ENCODE results near the gene CD200. TPM values are rescaled to one million over a fixed set of nuclear protein-coding genes. Genes with fewer than 3 reads are reported as not detected.

CD200 gene, protein sequence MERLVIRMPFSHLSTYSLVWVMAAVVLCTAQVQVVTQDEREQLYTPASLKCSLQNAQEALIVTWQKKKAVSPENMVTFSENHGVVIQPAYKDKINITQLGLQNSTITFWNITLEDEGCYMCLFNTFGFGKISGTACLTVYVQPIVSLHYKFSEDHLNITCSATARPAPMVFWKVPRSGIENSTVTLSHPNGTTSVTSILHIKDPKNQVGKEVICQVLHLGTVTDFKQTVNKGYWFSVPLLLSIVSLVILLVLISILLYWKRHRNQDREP
- polyA plus RNA-seq (2012; ENCODE audit: missing spikeins): 27.2 TPM

DNA sequence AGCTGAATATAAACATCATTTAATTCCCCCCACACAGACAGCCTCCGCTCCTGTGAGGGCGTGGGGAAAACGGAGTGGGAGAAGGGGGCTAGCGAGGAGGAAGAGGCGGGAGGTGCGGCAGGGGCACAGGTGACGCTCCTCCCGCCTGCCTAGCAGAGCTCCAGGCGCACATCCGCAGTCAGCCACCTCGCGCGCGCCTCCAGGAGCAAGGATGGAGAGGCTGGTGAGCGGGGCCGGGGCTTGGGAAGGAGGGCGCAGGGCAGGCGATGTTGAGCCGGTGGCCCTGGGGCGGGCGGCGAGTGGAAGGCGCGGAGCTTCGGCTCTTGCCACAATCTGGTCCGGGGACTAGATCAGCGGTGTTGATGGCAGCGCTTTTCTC, at the start of gene CD200:
TSS of gene CD200 (plus strand) at position 155 of the 379 bp plus-strand sequence. CDS start at position 212, 57 bp downstream.
- no peak for TF ChIP-seq POLR2AphosphoS5 (IDR thresholded peaks at IDR 0.05; ENCODE audit: low read depth, low read length)
- TF ChIP-seq POLR2A (IDR thresholded peaks at IDR 0.05; ENCODE audit: low read depth, low read length): peak; percentile 69; the same call in 1 of the 2 replicates
- DNase-seq (ENCODE audit: insufficient read length): peak; percentile 24
- FAIRE-seq: peak; percentile 88

DNA sequence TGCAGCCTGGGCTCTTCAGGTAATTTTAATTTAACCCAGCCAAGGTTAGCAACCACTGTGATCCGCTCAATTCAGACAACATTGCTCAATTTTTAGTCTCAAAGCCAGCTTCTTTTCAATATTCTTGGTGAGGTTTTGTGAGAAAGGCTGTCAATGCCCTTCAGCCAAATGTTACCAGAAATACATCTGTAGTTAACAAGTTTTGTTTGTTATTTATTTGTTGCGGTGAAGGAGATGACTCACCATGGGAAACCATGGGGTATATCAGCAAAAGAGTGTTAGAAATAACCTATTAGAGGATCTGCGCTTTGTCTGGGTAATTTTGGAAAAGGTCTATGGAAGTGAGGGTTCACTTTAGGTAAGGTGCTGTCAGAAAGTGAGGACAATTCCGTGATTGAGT, 43.9 kb upstream of the CD200 start:
- TF ChIP-seq TAF1 (IDR thresholded peaks at IDR 0.05; ENCODE audit: borderline replicate concordance, low read depth, low read length) (no peak), POLR2A (IDR thresholded peaks at IDR 0.05; ENCODE audit: low read depth, low read length) (no peak), POLR2AphosphoS5 (IDR thresholded peaks at IDR 0.05; ENCODE audit: low read depth, low read length) (no peak)
- DNase-seq (ENCODE audit: insufficient read length) (no peak), FAIRE-seq (no peak)

DNA sequence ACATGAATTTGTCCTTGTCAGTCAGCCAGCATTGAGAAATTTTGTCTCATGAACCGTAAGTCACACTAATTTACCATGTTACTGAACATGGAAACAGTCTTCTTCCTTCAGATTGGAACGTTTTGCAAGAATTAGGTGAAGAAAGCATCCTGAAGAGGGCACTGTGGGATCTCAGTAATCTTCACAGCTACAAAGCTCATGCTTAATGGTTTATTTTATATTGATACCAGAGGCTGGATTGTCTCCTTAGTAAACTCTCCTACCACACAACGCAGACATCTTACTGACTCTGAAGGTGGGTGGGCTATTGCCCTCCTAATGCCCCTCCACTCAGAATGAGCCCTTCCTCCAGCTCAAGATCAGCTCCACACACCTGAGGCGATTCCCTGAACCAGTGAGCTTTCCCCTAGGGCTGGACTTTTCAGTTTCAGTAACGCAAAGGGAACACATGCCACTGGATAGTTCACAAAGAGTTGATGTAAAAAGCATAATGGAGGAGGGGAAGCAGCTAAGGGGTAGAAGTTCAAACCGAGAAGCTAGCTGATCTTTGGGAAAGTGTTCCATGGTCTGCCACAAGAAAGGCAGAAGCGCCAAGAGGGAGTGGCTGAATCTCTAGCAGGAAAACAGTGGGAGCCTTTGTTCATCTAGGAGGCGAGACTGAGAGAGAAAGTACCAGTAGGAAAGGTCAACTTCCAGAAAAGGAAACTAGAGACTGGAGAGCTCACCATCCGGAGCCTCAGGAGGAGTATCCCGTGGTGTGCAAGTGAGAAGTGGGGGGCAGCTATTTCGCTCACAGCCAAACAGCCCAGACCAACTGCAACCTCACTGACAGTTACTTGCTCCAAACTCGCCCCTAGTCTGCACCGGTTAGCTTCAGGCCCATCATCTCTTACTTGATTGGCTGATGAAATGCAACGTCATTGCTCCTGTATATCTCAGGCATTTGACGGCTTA, 39.3 kb upstream of the CD200 start, which contains the start of gene SLC9C1:
TSS of gene SLC9C1 (minus strand) at position 849 of the 954 bp plus-strand sequence. CDS start 7,425 bp downstream, outside the sequence.
- TF ChIP-seq POLR2AphosphoS5 (IDR thresholded peaks at IDR 0.05; ENCODE audit: low read depth, low read length) (no peak), POLR2A (IDR thresholded peaks at IDR 0.05; ENCODE audit: low read depth, low read length) (no peak), TAF1 (IDR thresholded peaks at IDR 0.05; ENCODE audit: borderline replicate concordance, low read depth, low read length) (no peak)
- DNase-seq (ENCODE audit: insufficient read length): no peak
- peak; percentile 96 for FAIRE-seq

GRCh38 chr3:112297714-112298113, 35.2 kb upstream of the CD200 start:
- TF ChIP-seq TAF1 (IDR thresholded peaks at IDR 0.05; ENCODE audit: borderline replicate concordance, low read depth, low read length): no peak
- TF ChIP-seq POLR2AphosphoS5 (IDR thresholded peaks at IDR 0.05; ENCODE audit: low read depth, low read length): no peak
- TF ChIP-seq POLR2A (IDR thresholded peaks at IDR 0.05; ENCODE audit: low read depth, low read length): no peak
- FAIRE-seq (peak; percentile 88), DNase-seq (ENCODE audit: insufficient read length) (no peak)

GRCh38 chr3:112298781-112299180, 34.2 kb upstream of the CD200 start:
- no peak for DNase-seq (ENCODE audit: insufficient read length)
- TF ChIP-seq POLR2A (IDR thresholded peaks at IDR 0.05; ENCODE audit: low read depth, low read length) (no peak), TAF1 (IDR thresholded peaks at IDR 0.05; ENCODE audit: borderline replicate concordance, low read depth, low read length) (no peak), POLR2AphosphoS5 (IDR thresholded peaks at IDR 0.05; ENCODE audit: low read depth, low read length) (no peak)
- peak; percentile 75 for FAIRE-seq

DNA sequence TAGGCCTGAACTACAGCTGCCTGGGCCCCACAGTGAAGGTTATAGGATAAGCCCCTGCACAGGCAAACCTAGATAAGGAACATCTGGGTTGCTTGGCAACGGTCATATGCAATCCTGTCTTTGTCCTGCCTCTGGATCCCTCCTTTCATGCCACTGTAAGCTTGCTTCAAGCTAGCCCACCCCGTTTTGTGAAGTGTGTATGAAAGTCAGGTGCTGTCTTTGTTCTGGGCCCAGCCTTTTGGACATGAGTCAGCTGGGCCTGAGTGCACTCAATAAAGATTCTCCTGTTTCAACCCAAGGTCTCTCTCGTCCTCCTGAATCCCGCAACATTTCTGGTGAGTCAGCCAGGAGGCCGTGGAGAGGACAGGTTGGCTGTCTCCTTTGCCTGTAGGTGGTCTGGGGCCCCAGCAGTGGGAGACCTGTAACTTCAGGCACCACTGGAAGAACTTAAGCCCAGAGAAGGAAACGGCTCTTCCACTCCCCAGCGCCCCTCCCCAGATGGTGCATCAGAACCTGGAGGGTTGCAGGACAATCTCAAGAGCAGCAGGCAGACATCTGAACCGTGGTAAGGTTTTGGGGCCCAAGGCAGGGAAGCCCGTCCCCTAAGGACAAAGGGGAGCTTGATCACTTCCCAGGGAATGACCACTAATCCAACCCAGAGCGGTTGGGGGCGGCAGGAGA, 30.7 kb upstream of the CD200 start:
- DNase-seq (ENCODE audit: insufficient read length) (no peak), FAIRE-seq (peak; percentile 81)
- no peak for TF ChIP-seq POLR2AphosphoS5 (IDR thresholded peaks at IDR 0.05; ENCODE audit: low read depth, low read length)
- TF ChIP-seq TAF1 (IDR thresholded peaks at IDR 0.05; ENCODE audit: borderline replicate concordance, low read depth, low read length): no peak
- no peak for TF ChIP-seq POLR2A (IDR thresholded peaks at IDR 0.05; ENCODE audit: low read depth, low read length)

DNA sequence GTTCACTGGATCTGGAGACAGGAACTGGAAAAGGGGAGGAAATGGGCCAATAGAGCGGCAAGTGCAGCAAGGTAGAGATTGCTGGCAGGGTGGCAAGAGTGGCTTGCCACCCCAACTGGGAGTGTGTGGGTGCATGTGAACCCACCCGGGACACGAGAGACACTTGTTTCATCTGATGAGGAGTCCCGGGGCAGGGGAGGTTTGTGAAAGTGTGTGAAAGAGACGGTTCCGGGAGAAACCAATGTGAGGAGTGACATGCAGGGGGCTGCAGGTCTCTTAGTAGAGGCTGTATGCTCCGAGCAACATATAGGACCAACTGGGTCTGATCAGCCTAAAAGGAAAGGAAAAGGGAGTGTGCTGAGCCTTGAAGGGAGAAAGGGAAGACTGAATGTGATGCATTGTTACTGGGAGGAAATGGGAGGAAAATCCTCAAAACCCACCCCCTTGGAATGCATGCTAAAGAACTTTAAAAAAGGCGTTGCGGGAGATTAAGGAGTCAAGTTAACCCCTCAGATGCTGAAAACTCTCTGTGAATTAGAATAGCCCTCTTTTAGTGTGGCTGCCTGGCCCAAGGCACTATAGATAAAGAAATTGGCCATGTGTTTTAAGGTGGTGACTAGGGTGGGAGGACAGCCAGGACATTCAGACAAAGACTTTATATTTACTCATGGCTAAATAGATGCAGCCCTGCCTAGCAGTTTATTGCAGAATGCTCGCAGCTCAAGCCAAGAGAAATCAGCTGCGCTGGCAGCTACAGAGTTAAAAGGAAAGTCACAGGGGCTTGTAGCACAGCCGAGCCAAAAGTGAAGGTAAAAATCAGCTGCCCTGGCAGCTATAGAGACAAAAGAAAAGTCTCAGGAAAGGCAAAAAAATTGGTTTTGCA, 29.8 kb upstream of the CD200 start:
- TF ChIP-seq TAF1 (IDR thresholded peaks at IDR 0.05; ENCODE audit: borderline replicate concordance, low read depth, low read length) (no peak), POLR2AphosphoS5 (IDR thresholded peaks at IDR 0.05; ENCODE audit: low read depth, low read length) (no peak), POLR2A (IDR thresholded peaks at IDR 0.05; ENCODE audit: low read depth, low read length) (no peak)
- DNase-seq (ENCODE audit: insufficient read length) (no peak), FAIRE-seq (no peak)

GRCh38 chr3:112303764-112304325, 29.1 kb upstream of the CD200 start:
- no peak for DNase-seq (ENCODE audit: insufficient read length)

DNA sequence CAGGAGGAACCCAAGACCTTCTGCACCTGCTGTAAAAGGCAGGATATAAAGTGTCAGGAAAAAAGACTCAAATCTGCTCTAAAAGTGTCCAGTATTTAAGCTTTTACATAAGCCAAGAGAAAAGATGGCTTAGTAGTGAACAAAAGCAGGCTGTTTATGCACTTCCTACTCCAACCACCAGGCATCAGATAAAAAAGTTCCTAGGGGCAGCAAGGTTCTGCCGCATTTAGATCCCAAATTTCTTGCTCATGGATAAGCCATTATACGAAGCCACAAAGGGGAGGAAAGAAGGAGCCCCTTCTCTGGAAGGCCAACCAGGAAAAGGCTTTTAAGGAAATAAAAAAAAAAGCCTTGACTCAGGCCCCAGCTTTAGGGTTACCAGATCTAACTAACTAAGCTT, 28.3 kb upstream of the CD200 start:
- TF ChIP-seq POLR2A (IDR thresholded peaks at IDR 0.05; ENCODE audit: low read depth, low read length) (no peak), POLR2AphosphoS5 (IDR thresholded peaks at IDR 0.05; ENCODE audit: low read depth, low read length) (no peak), TAF1 (IDR thresholded peaks at IDR 0.05; ENCODE audit: borderline replicate concordance, low read depth, low read length) (no peak)
- DNase-seq (ENCODE audit: insufficient read length) (no peak), FAIRE-seq (peak; percentile 42)

More at GRCh38 chr3:112303764-112304325, 29.1 kb upstream of the CD200 start:
- FAIRE-seq: peak; percentile 85
- no peak for TF ChIP-seq TAF1 (IDR thresholded peaks at IDR 0.05; ENCODE audit: borderline replicate concordance, low read depth, low read length)
- no peak for TF ChIP-seq POLR2A (IDR thresholded peaks at IDR 0.05; ENCODE audit: low read depth, low read length)
- no peak for TF ChIP-seq POLR2AphosphoS5 (IDR thresholded peaks at IDR 0.05; ENCODE audit: low read depth, low read length)

DNA sequence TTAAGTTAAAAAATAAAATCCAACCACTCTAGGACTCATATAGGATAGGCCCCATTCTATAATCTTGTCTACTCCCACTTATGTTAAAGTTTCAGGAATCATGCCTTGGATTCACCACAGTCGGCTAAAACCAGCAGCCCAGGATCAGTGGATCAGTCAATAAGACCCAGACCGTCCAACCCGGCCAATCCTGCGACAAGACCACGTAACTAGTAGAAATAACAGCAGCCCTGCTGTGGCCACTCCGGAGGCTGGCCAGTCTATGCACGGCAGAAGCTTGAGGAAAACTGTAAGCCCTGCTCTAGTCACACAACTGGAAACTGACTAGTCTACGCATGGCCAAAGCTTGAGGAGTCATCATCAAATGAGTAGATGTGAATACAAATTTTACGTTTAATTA, 26.1 kb upstream of the CD200 start:
- no peak for FAIRE-seq
- TF ChIP-seq POLR2AphosphoS5 (IDR thresholded peaks at IDR 0.05; ENCODE audit: low read depth, low read length) (no peak), TAF1 (IDR thresholded peaks at IDR 0.05; ENCODE audit: borderline replicate concordance, low read depth, low read length) (no peak), POLR2A (IDR thresholded peaks at IDR 0.05; ENCODE audit: low read depth, low read length) (no peak)

More for the DNA sequence above, 26.1 kb upstream of the CD200 start:
- DNase-seq (ENCODE audit: insufficient read length): no peak
